ENCODE results near the gene ZNF460.

The ZNF460 gene

GRCh38 chr19:57282011-57282643 lies 1.8 kb downstream of the ZNF460 start:
- no peak for DNase-seq

- DNase-seq, result no peak
Observed at GRCh38 chr19:57288373-57288772, 8.1 kb downstream of the ZNF460 start.

- no peak for DNase-seq
Observed at GRCh38 chr19:57290970-57291369, 10.7 kb downstream of the ZNF460 start.

- DNase-seq, result no peak
Observed at GRCh38 chr19:57292547-57292946, 12.3 kb downstream of the ZNF460 start.

GRCh38 chr19:57293719-57294118 lies 13.4 kb downstream of the ZNF460 start:
- DNase-seq, result no peak

GRCh38 chr19:57302020-57302465 lies 21.8 kb downstream of the ZNF460 start:
- no peak for DNase-seq

- DNase-seq, result no peak
Observed at GRCh38 chr19:57302727-57303401, 22.6 kb downstream of the ZNF460 start.

GRCh38 chr19:57305056-57305455 lies 24.8 kb downstream of the ZNF460 start:
- DNase-seq, result no peak

GRCh38 chr19:57308514-57308913 lies 28.2 kb downstream of the ZNF460 start:
- DNase-seq, result no peak

- no peak for DNase-seq
Observed at GRCh38 chr19:57310792-57311191, 30.5 kb downstream of the ZNF460 start.

GRCh38 chr19:57314146-57314545 lies 33.9 kb downstream of the ZNF460 start:
- no peak for DNase-seq

- DNase-seq, result no peak
Observed at GRCh38 chr19:57317503-57317902, 37.2 kb downstream of the ZNF460 start.

GRCh38 chr19:57319869-57320179 lies 39.5 kb downstream of the ZNF460 start:
- no peak for DNase-seq

- peak; percentile 97 for DNase-seq
Observed at GRCh38 chr19:57320180-57321084, 40.1 kb downstream of the ZNF460 start, which contains the start of gene ZNF543. Gene ZNF543 (plus strand): TSS chr19:57320472. CDS start chr19:57320854, 382 bp downstream.

- no peak for DNase-seq
Observed at GRCh38 chr19:57321116-57321515, 40.8 kb downstream of the ZNF460 start.

- DNase-seq, result no peak
Observed at GRCh38 chr19:57321751-57322150, 41.5 kb downstream of the ZNF460 start.

GRCh38 chr19:57324992-57325391 lies 44.7 kb downstream of the ZNF460 start:
- DNase-seq, result no peak

GRCh38 chr19:57327993-57328392 lies 47.7 kb downstream of the ZNF460 start:
- DNase-seq, result no peak

- DNase-seq, result peak; percentile 3
Observed at GRCh38 chr19:57334191-57334590, 53.9 kb downstream of the ZNF460 start.

- no peak for DNase-seq
Observed at GRCh38 chr19:57338877-57339276, 58.6 kb downstream of the ZNF460 start.

- DNase-seq, result no peak
Observed at GRCh38 chr19:57342582-57342981, 62.3 kb downstream of the ZNF460 start.

Data from NCI-H82 (cell line).